HEK293 (cell line): ENCODE measurements around the gene SEMG1.

Experiments
- SALL2 ChIP-seq: fragments of 450-650 bp; formaldehyde crosslinking; IDR thresholded peaks from 2 replicates; pipeline ENCODE4 v1.5.0; 2017; ENCODE audit warnings: missing biosample characterization, mild to moderate bottlenecking, missing genetic modification characterization, borderline replicate concordance
- ZEB2 ChIP-seq: fragments of 450-650 bp; formaldehyde crosslinking; IDR thresholded peaks from 2 replicates; pipeline ENCODE4 v1.5.1; 2016; ENCODE audit warnings: missing biosample characterization, missing genetic modification characterization
- ZNF174 ChIP-seq: fragments of 450-650 bp; formaldehyde crosslinking; IDR thresholded peaks from 2 replicates; pipeline ENCODE4 v1.5.0; 2017; ENCODE audit warnings: missing biosample characterization, mild to moderate bottlenecking, missing genetic modification characterization
- ZNF274 ChIP-seq, 2 experiments: fragments of 200-500 bp in 1 of 2; fragments of 450-650 bp in 1 of 2; sonication (Bioruptor generic) in 1 of 2; formaldehyde crosslinking in 1 of 2; IDR thresholded peaks; 2 replicates each; pipeline versions ENCODE4 v1.5.1 to v1.6.1; 2014 to 2016; ENCODE audit warnings: borderline replicate concordance in 1 of 2, inconsistent platforms in 1 of 2, low read length in 1 of 2, missing biosample characterization in 1 of 2, missing genetic modification characterization in 1 of 2
- ZNF423 ChIP-seq: fragments of 450-650 bp; formaldehyde crosslinking; IDR thresholded peaks from 2 replicates; pipeline ENCODE4 v1.5.1; 2016; ENCODE audit warnings: missing biosample characterization, missing genetic modification characterization
- ZNF433 ChIP-seq: fragments of 450-650 bp; formaldehyde crosslinking; IDR thresholded peaks from 2 replicates; pipeline ENCODE4 v1.5.1; 2016; ENCODE audit warnings: missing biosample characterization, missing genetic modification characterization, low read depth
- ZNF747 ChIP-seq: fragments of 450-650 bp; formaldehyde crosslinking; IDR thresholded peaks from 2 replicates; pipeline ENCODE4 v1.5.1; 2016; ENCODE audit warnings: missing biosample characterization, missing genetic modification characterization
- TF ChIP-seq, protein P1 (sequence below): fragments of 450-650 bp; formaldehyde crosslinking; IDR thresholded peaks from 2 replicates; pipeline ENCODE4 v1.5.1; 2016; ENCODE audit warnings: missing biosample characterization, missing genetic modification characterization
- TF ChIP-seq, protein P2 (sequence below): fragments of 450-650 bp; formaldehyde crosslinking; IDR thresholded peaks from 2 replicates; pipeline ENCODE4 v1.5.1; 2016; ENCODE audit warnings: missing biosample characterization, missing genetic modification characterization
- TF ChIP-seq, protein P3 (sequence below): fragments of 450-650 bp; formaldehyde crosslinking; IDR thresholded peaks from 2 replicates; pipeline ENCODE4 v1.5.1; 2016; ENCODE audit warnings: missing biosample characterization, missing genetic modification characterization

DNA sequence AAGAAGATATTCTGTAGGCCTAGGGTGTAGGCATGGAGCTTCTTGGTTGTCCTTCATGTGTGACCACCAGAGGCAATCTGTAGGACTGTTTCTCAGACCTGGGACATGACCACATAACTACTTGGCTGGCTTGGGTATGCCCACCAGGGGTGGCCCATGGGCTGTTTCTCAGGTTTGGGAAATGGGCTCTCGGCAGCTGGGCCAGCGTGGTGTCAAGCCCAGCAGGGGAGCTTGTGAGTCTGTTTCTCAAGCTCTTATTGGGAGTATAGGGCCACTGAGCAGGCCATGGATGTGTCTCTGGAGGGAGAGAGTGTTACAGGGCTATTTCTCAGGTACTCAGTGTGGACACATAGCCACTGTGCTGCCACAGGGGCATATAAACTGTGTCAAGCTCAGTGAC lies 11.8 kb downstream of the SEMG1 start:
- TF ChIP-seq ZNF433 (no peak), ZNF423 (tag by site-specific recombination) (no peak), ZNF274 (IDR thresholded peaks at IDR 0.05; ENCODE audit: low read length) (no peak), ZNF274 (tag by site-specific recombination; IDR thresholded peaks at IDR 0.05; ENCODE audit: borderline replicate concordance) (no peak), SALL2 (tag by site-specific recombination) (no peak), ZNF174 (tag by site-specific recombination) (no peak), ZNF747 (tag by site-specific recombination) (no peak), ZEB2 (no peak)
- TF ChIP-seq, protein P1, sequence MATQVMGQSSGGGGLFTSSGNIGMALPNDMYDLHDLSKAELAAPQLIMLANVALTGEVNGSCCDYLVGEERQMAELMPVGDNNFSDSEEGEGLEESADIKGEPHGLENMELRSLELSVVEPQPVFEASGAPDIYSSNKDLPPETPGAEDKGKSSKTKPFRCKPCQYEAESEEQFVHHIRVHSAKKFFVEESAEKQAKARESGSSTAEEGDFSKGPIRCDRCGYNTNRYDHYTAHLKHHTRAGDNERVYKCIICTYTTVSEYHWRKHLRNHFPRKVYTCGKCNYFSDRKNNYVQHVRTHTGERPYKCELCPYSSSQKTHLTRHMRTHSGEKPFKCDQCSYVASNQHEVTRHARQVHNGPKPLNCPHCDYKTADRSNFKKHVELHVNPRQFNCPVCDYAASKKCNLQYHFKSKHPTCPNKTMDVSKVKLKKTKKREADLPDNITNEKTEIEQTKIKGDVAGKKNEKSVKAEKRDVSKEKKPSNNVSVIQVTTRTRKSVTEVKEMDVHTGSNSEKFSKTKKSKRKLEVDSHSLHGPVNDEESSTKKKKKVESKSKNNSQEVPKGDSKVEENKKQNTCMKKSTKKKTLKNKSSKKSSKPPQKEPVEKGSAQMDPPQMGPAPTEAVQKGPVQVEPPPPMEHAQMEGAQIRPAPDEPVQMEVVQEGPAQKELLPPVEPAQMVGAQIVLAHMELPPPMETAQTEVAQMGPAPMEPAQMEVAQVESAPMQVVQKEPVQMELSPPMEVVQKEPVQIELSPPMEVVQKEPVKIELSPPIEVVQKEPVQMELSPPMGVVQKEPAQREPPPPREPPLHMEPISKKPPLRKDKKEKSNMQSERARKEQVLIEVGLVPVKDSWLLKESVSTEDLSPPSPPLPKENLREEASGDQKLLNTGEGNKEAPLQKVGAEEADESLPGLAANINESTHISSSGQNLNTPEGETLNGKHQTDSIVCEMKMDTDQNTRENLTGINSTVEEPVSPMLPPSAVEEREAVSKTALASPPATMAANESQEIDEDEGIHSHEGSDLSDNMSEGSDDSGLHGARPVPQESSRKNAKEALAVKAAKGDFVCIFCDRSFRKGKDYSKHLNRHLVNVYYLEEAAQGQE (tag by site-specific recombination): no peak
- TF ChIP-seq, protein P2, sequence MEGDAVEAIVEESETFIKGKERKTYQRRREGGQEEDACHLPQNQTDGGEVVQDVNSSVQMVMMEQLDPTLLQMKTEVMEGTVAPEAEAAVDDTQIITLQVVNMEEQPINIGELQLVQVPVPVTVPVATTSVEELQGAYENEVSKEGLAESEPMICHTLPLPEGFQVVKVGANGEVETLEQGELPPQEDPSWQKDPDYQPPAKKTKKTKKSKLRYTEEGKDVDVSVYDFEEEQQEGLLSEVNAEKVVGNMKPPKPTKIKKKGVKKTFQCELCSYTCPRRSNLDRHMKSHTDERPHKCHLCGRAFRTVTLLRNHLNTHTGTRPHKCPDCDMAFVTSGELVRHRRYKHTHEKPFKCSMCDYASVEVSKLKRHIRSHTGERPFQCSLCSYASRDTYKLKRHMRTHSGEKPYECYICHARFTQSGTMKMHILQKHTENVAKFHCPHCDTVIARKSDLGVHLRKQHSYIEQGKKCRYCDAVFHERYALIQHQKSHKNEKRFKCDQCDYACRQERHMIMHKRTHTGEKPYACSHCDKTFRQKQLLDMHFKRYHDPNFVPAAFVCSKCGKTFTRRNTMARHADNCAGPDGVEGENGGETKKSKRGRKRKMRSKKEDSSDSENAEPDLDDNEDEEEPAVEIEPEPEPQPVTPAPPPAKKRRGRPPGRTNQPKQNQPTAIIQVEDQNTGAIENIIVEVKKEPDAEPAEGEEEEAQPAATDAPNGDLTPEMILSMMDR (tag by site-specific recombination): no peak
- TF ChIP-seq, protein P3, sequence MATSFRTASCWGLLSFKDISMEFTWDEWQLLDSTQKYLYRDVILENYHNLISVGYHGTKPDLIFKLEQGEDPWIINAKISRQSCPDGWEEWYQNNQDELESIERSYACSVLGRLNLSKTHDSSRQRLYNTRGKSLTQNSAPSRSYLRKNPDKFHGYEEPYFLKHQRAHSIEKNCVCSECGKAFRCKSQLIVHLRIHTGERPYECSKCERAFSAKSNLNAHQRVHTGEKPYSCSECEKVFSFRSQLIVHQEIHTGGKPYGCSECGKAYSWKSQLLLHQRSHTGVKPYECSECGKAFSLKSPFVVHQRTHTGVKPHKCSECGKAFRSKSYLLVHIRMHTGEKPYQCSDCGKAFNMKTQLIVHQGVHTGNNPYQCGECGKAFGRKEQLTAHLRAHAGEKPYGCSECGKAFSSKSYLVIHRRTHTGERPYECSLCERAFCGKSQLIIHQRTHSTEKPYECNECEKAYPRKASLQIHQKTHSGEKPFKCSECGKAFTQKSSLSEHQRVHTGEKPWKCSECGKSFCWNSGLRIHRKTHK (tag by site-specific recombination): no peak
